IMR-90 (cell line): ENCODE measurements around the gene BHLHA15. TPM values are rescaled to one million over a fixed set of nuclear protein-coding genes. Genes with fewer than 3 reads are reported as not detected.

Experiments used
- ATAC-seq: fragments of 200-7000 bp; cut with Tn5 transposase; 2 replicates; pipeline ENCODE4 v1.9.1; 2020; ENCODE audit warnings: low read depth, mild to moderate bottlenecking, moderate library complexity
- BruUV-seq: library from RNA; stranded (reverse); fragments of 400-500 nt; replicated peaks from 2 replicates; lab custom pipeline; 2021; lab: Mats Ljungman, UMichigan
- CTCF ChIA-PET: fragments of 300-600 bp; formaldehyde crosslinking; extraction: SDS; loops from one replicate; lab custom pipeline; 2021; ENCODE audit warnings: antibody characterized with exemption; lab: Yijun Ruan, JAX
- POLR2A ChIA-PET: fragments of 300-600 bp; sonication (Branson Sonifier 250); formaldehyde crosslinking; loops from one replicate; lab custom pipeline; 2022; ENCODE audit warnings: antibody characterized with exemption; ENCODE audit not compliant: unreplicated experiment; lab: Charles Lee
- DNase-seq: peaks from one replicate; pipeline ENCODE4 v3.0.0; 2013
- H2AFZ ChIP-seq: replicated peaks from 2 replicates; pipeline ENCODE3; 2013; ENCODE audit warnings: low read length, mild to moderate bottlenecking; ENCODE audit not compliant: poor library complexity
- H2AK5ac ChIP-seq: 2 replicates; pipeline ENCODE4 v1.6.1; 2013; ENCODE audit warnings: low read depth, low read length, inconsistent platforms
- H2AK9ac ChIP-seq: replicated peaks from 2 replicates; pipeline ENCODE3; 2013; ENCODE audit warnings: mild to moderate bottlenecking, low read depth, low read length, moderate library complexity; ENCODE audit not compliant: poor library complexity
- H2BK120ac ChIP-seq: 2 replicates; pipeline ENCODE4 v1.6.1; 2013; ENCODE audit warnings: low read depth, low read length, inconsistent platforms
- H2BK15ac ChIP-seq: 3 replicates; pipeline ENCODE4 v1.6.1; 2013; ENCODE audit warnings: low read depth, low read length, inconsistent platforms
- H2BK20ac ChIP-seq: 2 replicates; pipeline ENCODE4 v1.6.1; 2013; ENCODE audit warnings: low read depth, mild to moderate bottlenecking, inconsistent platforms, low read length, moderate library complexity
- H2BK5ac ChIP-seq: 2 replicates; pipeline ENCODE4 v1.6.1; 2013; ENCODE audit warnings: mild to moderate bottlenecking, low read depth, low read length, inconsistent platforms; ENCODE audit not compliant: poor library complexity, severe bottlenecking
- H3K14ac ChIP-seq: replicated peaks from 2 replicates; pipeline ENCODE4 v1.6.1; 2013; ENCODE audit warnings: low read depth, low read length, inconsistent platforms
- H3K18ac ChIP-seq: 2 replicates; pipeline ENCODE4 v1.6.1; 2013; ENCODE audit warnings: low read depth, low read length, control low read depth
- H3K23ac ChIP-seq: 2 replicates; pipeline ENCODE4 v1.6.1; 2013; ENCODE audit warnings: low read depth, low read length, inconsistent platforms
- H3K27ac ChIP-seq: 2 replicates; pipeline ENCODE4 v1.5.1; 2013; ENCODE audit warnings: mild to moderate bottlenecking, control low read depth, low read length; ENCODE audit not compliant: insufficient read depth
- H3K27me3 ChIP-seq: 2 replicates; pipeline ENCODE4 v1.6.1; 2013; ENCODE audit warnings: low read length; ENCODE audit not compliant: control insufficient read depth, insufficient read depth
- H3K36me3 ChIP-seq: 2 replicates; pipeline ENCODE4 v1.6.1; 2013; ENCODE audit warnings: low read length, mixed read lengths; ENCODE audit not compliant: control insufficient read depth, insufficient read depth
- H3K4ac ChIP-seq: 2 replicates; pipeline ENCODE4 v1.6.1; 2013; ENCODE audit warnings: low read depth, low read length, inconsistent platforms
- H3K4me1 ChIP-seq: 2 replicates; pipeline ENCODE4 v1.6.1; 2013; ENCODE audit warnings: low read length, mixed read lengths; ENCODE audit not compliant: control insufficient read depth, insufficient read depth
- H3K4me2 ChIP-seq: 2 replicates; pipeline ENCODE4 v1.6.1; 2013; ENCODE audit warnings: low read depth, mild to moderate bottlenecking, control low read depth, low read length, moderate library complexity
- H3K4me3 ChIP-seq: 2 replicates; pipeline ENCODE4 v1.5.1; 2013; ENCODE audit warnings: low read depth, mild to moderate bottlenecking, control low read depth, low read length, moderate library complexity; ENCODE audit not compliant: insufficient read depth
- H3K56ac ChIP-seq: 2 replicates; pipeline ENCODE4 v1.6.1; 2013; ENCODE audit warnings: low read length, inconsistent platforms; ENCODE audit not compliant: insufficient read depth; ENCODE audit errors: extremely low read depth
- H3K79me1 ChIP-seq, 2 experiments: 2 replicates each; pipeline ENCODE4 v1.6.1; 2013; ENCODE audit warnings: low read length in 2 of 2, inconsistent platforms in 1 of 2, low read depth in 1 of 2
- H3K9ac ChIP-seq: 2 replicates; pipeline ENCODE4 v1.6.1; 2013; ENCODE audit warnings: low read depth, low read length, control low read depth
- H3K9me1 ChIP-seq: 2 replicates; pipeline ENCODE4 v1.6.1; 2013; ENCODE audit warnings: low read length, inconsistent platforms; ENCODE audit not compliant: insufficient read depth
- H3K9me3 ChIP-seq: 2 replicates; pipeline ENCODE4 v1.6.1; 2013; ENCODE audit warnings: low read length; ENCODE audit not compliant: control insufficient read depth, insufficient read depth
- H4K20me1 ChIP-seq: 2 replicates; pipeline ENCODE4 v1.6.1; 2013; ENCODE audit warnings: low read length, inconsistent platforms; ENCODE audit not compliant: insufficient read depth
- H4K5ac ChIP-seq: 2 replicates; pipeline ENCODE4 v1.6.1; 2013; ENCODE audit warnings: mild to moderate bottlenecking, low read depth, low read length, control low read depth
- H4K8ac ChIP-seq, 2 experiments: 2 replicates each; pipeline ENCODE4 v1.6.1; 2013; ENCODE audit warnings: low read depth in 2 of 2, low read length in 2 of 2, control low read depth in 1 of 2, inconsistent platforms in 1 of 2
- H4K91ac ChIP-seq: 2 replicates; pipeline ENCODE4 v1.6.1; 2013; ENCODE audit warnings: low read depth, low read length, inconsistent platforms; ENCODE audit not compliant: insufficient read depth
- BHLHE40 ChIP-seq: fragments of 150-350 bp; IDR thresholded peaks from 2 replicates; pipeline ENCODE4 v1.6.1; 2016; ENCODE audit warnings: mild to moderate bottlenecking, low read depth, low read length
- CEBPB ChIP-seq: IDR thresholded peaks from 2 replicates; pipeline ENCODE4 v1.6.1; 2012; ENCODE audit warnings: low read depth, low read length, improper control_type of control experiment
- CHD1 ChIP-seq: IDR thresholded peaks from 2 replicates; pipeline ENCODE4 v1.6.1; 2012; ENCODE audit warnings: low read depth, low read length, improper control_type of control experiment
- CTCF ChIP-seq: conservative IDR thresholded peaks from 2 replicates; pipeline ENCODE4 v1.5.1; 2012; ENCODE audit warnings: mild to moderate bottlenecking, low read depth, low read length, improper control_type of control experiment
- ELK1 ChIP-seq: fragments of 150-350 bp; IDR thresholded peaks from 2 replicates; pipeline ENCODE4 v1.6.1; 2016; ENCODE audit warnings: low read depth, mild to moderate bottlenecking, low read length, moderate library complexity, borderline replicate concordance
- FOS ChIP-seq: fragments of 150-350 bp; IDR thresholded peaks from 2 replicates; pipeline ENCODE4 v1.6.1; 2016; ENCODE audit warnings: low read depth, low read length
- MAFK ChIP-seq: IDR thresholded peaks from 2 replicates; pipeline ENCODE4 v1.6.1; 2012; ENCODE audit warnings: low read depth, low read length, improper control_type of control experiment
- MAZ ChIP-seq: IDR thresholded peaks from 2 replicates; pipeline ENCODE4 v1.6.1; 2012; ENCODE audit warnings: low read depth, mild to moderate bottlenecking, low read length, improper control_type of control experiment, moderate library complexity, borderline replicate concordance
- MXI1 ChIP-seq: IDR thresholded peaks from 2 replicates; pipeline ENCODE4 v1.6.1; 2012; ENCODE audit warnings: low read depth, mild to moderate bottlenecking, low read length, moderate library complexity, borderline replicate concordance
- NFE2L2 ChIP-seq: fragments of 150-350 bp; IDR thresholded peaks from 2 replicates; pipeline ENCODE4 v1.6.1; 2016; ENCODE audit warnings: low read depth, mild to moderate bottlenecking, low read length
- POLR2A ChIP-seq: IDR thresholded peaks from 2 replicates; pipeline ENCODE4 v1.6.1; 2012; ENCODE audit warnings: mild to moderate bottlenecking, low read depth, low read length
- RAD21 ChIP-seq: IDR thresholded peaks from 2 replicates; pipeline ENCODE4 v1.6.1; 2012; ENCODE audit warnings: low read length, improper control_type of control experiment
- RCOR1 ChIP-seq: IDR thresholded peaks from 2 replicates; pipeline ENCODE4 v1.6.1; 2012; ENCODE audit warnings: mild to moderate bottlenecking, low read length, improper control_type of control experiment; ENCODE audit not compliant: insufficient replicate concordance
- RFX5 ChIP-seq: IDR thresholded peaks from 2 replicates; pipeline ENCODE4 v1.8.0; 2012; ENCODE audit warnings: low read depth, mild to moderate bottlenecking, low read length, moderate library complexity
- SMC3 ChIP-seq: fragments of 150-350 bp; IDR thresholded peaks from 2 replicates; pipeline ENCODE4 v1.6.1; 2016; ENCODE audit warnings: low read depth, mild to moderate bottlenecking, antibody characterized with exemption, low read length, moderate library complexity
- USF2 ChIP-seq: fragments of 150-350 bp; IDR thresholded peaks from 2 replicates; pipeline ENCODE4 v1.6.1; 2017; ENCODE audit warnings: mild to moderate bottlenecking, antibody characterized with exemption, low read length, low read depth
- WGBS, 2 experiments: methylation state at CpG; one replicate each; pipeline versions ENCODE4 v1.1.5 to v1.1.7; 2013; ENCODE audit warnings: missing lambda C conversion rate in 2 of 2; ENCODE audit not compliant: insufficient read length in 1 of 2; ENCODE audit errors: extremely low coverage in 2 of 2; 5-methylcytosine and 5-hydroxymethylcytosine counted together
- dilution Hi-C: fragments of 300-500 bp; cut with HindIII; formaldehyde crosslinking; loops from one replicate; pipeline ENCODE4 v1.14.3; 2018; ENCODE audit warnings: low sequenced_read_pairs; ENCODE audit not compliant: unreplicated experiment
- in situ Hi-C: fragments of 300-500 bp; cut with MboI; formaldehyde crosslinking; loops from 3 replicates; pipeline ENCODE4 v1.14.3; 2019; ENCODE audit warnings: low sequenced_read_pairs, inconsistent platforms, mixed read lengths
- intact Hi-C: fragments of 100-400 bp; cut with micrococcal nuclease; formaldehyde crosslinking; loops from 2 replicates; pipeline ENCODE4 v1.10.0; 2022
- polyA plus RNA-seq, 3 experiments: library from polyadenylated mRNA; depleted of rRNA; stranded (reverse); fragments of >200 nt; gene quantifications; 2 replicates each; pipeline ENCODE4 v1.2.3, GENCODE V29; 2012; ENCODE audit warnings: low replicate concordance in 1 of 3
- total RNA-seq: library from RNA; depleted of rRNA; stranded (reverse); fragments of >200 nt; gene quantifications from 2 replicates; pipeline ENCODE4 v1.2.3, GENCODE V29; 2012

The BHLHA15 gene
- total and polyA plus RNA-seq, 2 of the 4 experiments (the other 2 are of a cell fraction): not detected

- Histone ChIP-seq H3K23ac (no peak overlapping the region), H3K9me3 (no peaks in the 10 kb centered on the region), H4K8ac (no peak overlapping the region), H3K79me1 (no peaks in the 10 kb centered on the region), H2BK120ac (no peak overlapping the region), H2AK5ac (no peak overlapping the region), H2BK15ac (no peak overlapping the region), H4K5ac (no peak overlapping the region), H2BK5ac (no peak overlapping the region), H4K91ac (no peak overlapping the region), H3K9ac (no peak overlapping the region), H3K9me1 (no peaks in the 10 kb centered on the region), H3K27ac (no peak overlapping the region), H3K18ac (no peak overlapping the region), H2AK9ac (no peak overlapping the region), H3K4me1 (no peaks in the 10 kb centered on the region), H3K56ac (no peak overlapping the region), H3K36me3 (peaks cover 30% of the 10 kb centered on the region; the same call in 1 of the 2 replicates), H3K4me3 (no peak overlapping the region), H3K27me3 (no peaks in the 10 kb centered on the region), H3K4me2 (no peak overlapping the region), H3K4ac (no peak overlapping the region), H2AFZ (no peak overlapping the region), H2BK20ac (no peak overlapping the region), H4K20me1 (no peaks in the 10 kb centered on the region), H3K14ac (no peak overlapping the region)
- TF ChIP-seq MXI1 (no peak), CHD1 (no peak), RCOR1 (no peak), MAFK (no peak), BHLHE40 (no peak), USF2 (no peak), ELK1 (no peak), FOS (no peak), RAD21 (no peak), SMC3 (no peak), NFE2L2 (no peak), CEBPB (no peak), RFX5 (no peak), POLR2A (no peak), MAZ (no peak), CTCF (no peak)
- dilution Hi-C loops (no loop called here), in situ Hi-C loops (loop anchor here (10.0 kb wide), 1 partner anchor 208 kb away; no protein-coding TSS in a partner anchor), intact Hi-C loops (no loop called here)
- 82% methylated on average over 14 of the region's 16 CpGs; no CpG with 5 or more reads in 1 of the 2 experiments for WGBS, 2 experiments
- no TSS peak for BruUV-seq
- ATAC-seq: no peak
- DNase-seq: no peak
- POLR2A ChIA-PET: interaction anchor here (0.7 kb wide), 1 partner anchor 89 kb away, joined by 9 read pairs; no protein-coding TSS in a partner anchor
- CTCF ChIA-PET: no interaction called here
These were observed 21.6 kb downstream of the BHLHA15 start for GRCh38 chr7:98232799-98233198.
